ENCODE data around the gene MATN1.

- TF ChIP-seq CTCF (IDR thresholded peaks at IDR 0.05) (no peak), POLR2A (IDR thresholded peaks at IDR 0.05) (no peak)
Observed at GRCh38 chr1:30761381-30762151, 38.2 kb upstream of the MATN1 start.
